Measurements from ENCODE around the gene PLLP. TPM values are rescaled to one million over a fixed set of nuclear protein-coding genes. Genes with fewer than 3 reads are reported as not detected.

The PLLP gene
- total RNA-seq, 1 donor from 2014 or later, result 3.3 TPM

GRCh38 chr16:57324749-57325148, 40.3 kb upstream of the PLLP start:
- no peak for DNase-seq (ENCODE audit: low spot score)
- no peaks in the 10 kb centered on the region for H3K9me3 Mint-ChIP-seq (ENCODE audit: unreplicated experiment)
- H3K36me3 Mint-ChIP-seq (ENCODE audit: low read depth, unreplicated experiment), result no peaks in the 10 kb centered on the region
- no peak overlapping the region for H3K27ac Mint-ChIP-seq (ENCODE audit: unreplicated experiment)
- peaks cover 2% of the 10 kb centered on the region for H3K27me3 Mint-ChIP-seq (ENCODE audit: unreplicated experiment)
- TF ChIP-seq CTCF (IDR thresholded peaks at IDR 0.05; ENCODE audit: unreplicated experiment), result no peak
- H3K4me1 Mint-ChIP-seq (ENCODE audit: unreplicated experiment), result no peaks in the 10 kb centered on the region
- H3K4me3 Mint-ChIP-seq (ENCODE audit: unreplicated experiment), result no peak overlapping the region

- Mint-ChIP-seq H3K9me3 (ENCODE audit: unreplicated experiment) (no peaks in the 10 kb centered on the region), H3K27me3 (ENCODE audit: unreplicated experiment) (peaks cover 4% of the 10 kb centered on the region), H3K36me3 (ENCODE audit: low read depth, unreplicated experiment) (no peaks in the 10 kb centered on the region), H3K4me1 (ENCODE audit: unreplicated experiment) (peaks cover 25% of the 10 kb centered on the region), H3K27ac (ENCODE audit: unreplicated experiment) (no peak overlapping the region), H3K4me3 (ENCODE audit: unreplicated experiment) (no peak overlapping the region)
- no peak for DNase-seq (ENCODE audit: low spot score)
- no peak for TF ChIP-seq CTCF (IDR thresholded peaks at IDR 0.05; ENCODE audit: unreplicated experiment)
These were observed 35.2 kb upstream of the PLLP start for GRCh38 chr16:57319646-57320045.

GRCh38 chr16:57318240-57318970, 33.9 kb upstream of the PLLP start:
- Mint-ChIP-seq H3K27me3 (ENCODE audit: unreplicated experiment) (peaks cover 4% of the 10 kb centered on the region), H3K4me1 (ENCODE audit: unreplicated experiment) (peaks cover 28% of the 10 kb centered on the region), H3K27ac (ENCODE audit: unreplicated experiment) (no peak overlapping the region), H3K9me3 (ENCODE audit: unreplicated experiment) (no peaks in the 10 kb centered on the region), H3K4me3 (ENCODE audit: unreplicated experiment) (no peak overlapping the region), H3K36me3 (ENCODE audit: low read depth, unreplicated experiment) (no peaks in the 10 kb centered on the region)
- no peak for DNase-seq (ENCODE audit: low spot score)
- no peak for TF ChIP-seq CTCF (IDR thresholded peaks at IDR 0.05; ENCODE audit: unreplicated experiment)

- H3K27ac Mint-ChIP-seq (ENCODE audit: unreplicated experiment), result peak overlapping the region; percentile 44
- no peak for TF ChIP-seq CTCF (IDR thresholded peaks at IDR 0.05; ENCODE audit: unreplicated experiment)
- no peak for DNase-seq (ENCODE audit: low spot score)
- no peak overlapping the region for H3K4me3 Mint-ChIP-seq (ENCODE audit: unreplicated experiment)
- no peaks in the 10 kb centered on the region for H3K36me3 Mint-ChIP-seq (ENCODE audit: low read depth, unreplicated experiment)
- H3K9me3 Mint-ChIP-seq (ENCODE audit: unreplicated experiment), result no peaks in the 10 kb centered on the region
- peaks cover 8% of the 10 kb centered on the region for H3K27me3 Mint-ChIP-seq (ENCODE audit: unreplicated experiment)
- peaks cover 28% of the 10 kb centered on the region for H3K4me1 Mint-ChIP-seq (ENCODE audit: unreplicated experiment)
These were observed 32.0 kb upstream of the PLLP start for GRCh38 chr16:57316390-57317017.

- Mint-ChIP-seq H3K27ac (ENCODE audit: unreplicated experiment) (no peak overlapping the region), H3K4me1 (ENCODE audit: unreplicated experiment) (peaks cover 28% of the 10 kb centered on the region), H3K9me3 (ENCODE audit: unreplicated experiment) (no peaks in the 10 kb centered on the region), H3K4me3 (ENCODE audit: unreplicated experiment) (no peak overlapping the region), H3K36me3 (ENCODE audit: low read depth, unreplicated experiment) (no peaks in the 10 kb centered on the region), H3K27me3 (ENCODE audit: unreplicated experiment) (peaks cover 10% of the 10 kb centered on the region)
- TF ChIP-seq CTCF (IDR thresholded peaks at IDR 0.05; ENCODE audit: unreplicated experiment), result no peak
- no peak for DNase-seq (ENCODE audit: low spot score)
These were observed 30.9 kb upstream of the PLLP start for GRCh38 chr16:57315416-57315815.

Data from endothelial cell (in vitro differentiated cells).